OCI-LY3 (cell line): ENCODE results near the gene THRAP3.

Experiments
- H2AFZ ChIP-seq: fragments of 200-600, 300-600 bp; shearing (Covaris generic); 2 replicates; pipeline ENCODE4 v1.6.0; 2014; ENCODE audit warnings: antibody characterized with exemption, low read depth, low read length
- H3K27ac ChIP-seq: fragments of 200-600, 300-600 bp; sonication (generic); 2 replicates; pipeline ENCODE4 v1.5.1; 2014; ENCODE audit warnings: mild to moderate bottlenecking, low read length, moderate library complexity, mixed read lengths
- H3K27me3 ChIP-seq: fragments of 200-600, 300-600 bp; sonication (generic); 2 replicates; pipeline ENCODE4 v1.6.1; 2014; ENCODE audit warnings: low read depth, low read length, mixed read lengths
- H3K36me3 ChIP-seq: fragments of 200-600, 300-600 bp; sonication (generic); replicated peaks from 2 replicates; pipeline ENCODE3; 2014; ENCODE audit warnings: low read depth, low read length, mixed read lengths
- H3K4me1 ChIP-seq: fragments of 300-600, 200-600 bp; sonication (generic); 2 replicates; pipeline ENCODE4 v1.6.1; 2014; ENCODE audit warnings: low read length, mixed read lengths
- H3K4me2 ChIP-seq: fragments of 200-600, 300-600 bp; sonication (generic); 2 replicates; pipeline ENCODE4 v1.6.1; 2014; ENCODE audit warnings: low read length, mixed read lengths
- H3K4me3 ChIP-seq: fragments of 300-600, 200-600 bp; sonication (generic); 2 replicates; pipeline ENCODE4 v1.5.1; 2014; ENCODE audit warnings: antibody characterized with exemption, mild to moderate bottlenecking, low read length, moderate library complexity
- H3K79me2 ChIP-seq: fragments of 300-600, 200-600 bp; shearing (Covaris generic); 2 replicates; pipeline ENCODE4 v1.6.1; 2014; ENCODE audit warnings: mild to moderate bottlenecking, low read length, mixed read lengths
- H3K9ac ChIP-seq: fragments of 300-600, 200-600 bp; shearing (Covaris generic); 2 replicates; pipeline ENCODE4 v1.6.0; 2014; ENCODE audit warnings: mild to moderate bottlenecking, low read length, moderate library complexity
- H3K9me3 ChIP-seq: fragments of 200-600, 300-600 bp; shearing (Covaris generic); 2 replicates; pipeline ENCODE4 v1.6.1; 2014; ENCODE audit warnings: low read length, mixed read lengths; ENCODE audit not compliant: insufficient read depth
- H4K20me1 ChIP-seq: fragments of 200-600, 300-600 bp; sonication (generic); 2 replicates; pipeline ENCODE4 v1.6.1; 2016; ENCODE audit warnings: low read length, mixed read lengths; ENCODE audit not compliant: insufficient read depth
- CTCF ChIP-seq: fragments of 200-600, 300-600 bp; sonication (generic); IDR thresholded peaks from 2 replicates; pipeline ENCODE4 v1.5.1; 2014; ENCODE audit warnings: antibody characterized with exemption, low read length, low read depth
- EZH2phosphoT487 ChIP-seq: fragments of 200-600 bp; shearing (Covaris generic); IDR thresholded peaks from 2 replicates; pipeline ENCODE4 v1.6.1; 2018; ENCODE audit warnings: antibody characterized with exemption, mixed run types, low read depth

Gene THRAP3

GRCh38 chr1:36320767-36321118 is 96.5 kb downstream of the THRAP3 start:
- no peak overlapping the region for H3K9ac ChIP-seq
- H3K27me3 ChIP-seq = no peaks in the 10 kb centered on the region
- H3K4me1 ChIP-seq = no peaks in the 10 kb centered on the region
- no peaks in the 10 kb centered on the region for H3K9me3 ChIP-seq
- peaks cover 4% of the 10 kb centered on the region for H3K36me3 ChIP-seq
- TF ChIP-seq EZH2phosphoT487 (no peak), CTCF (no peak)
- H3K4me3 ChIP-seq = no peak overlapping the region
- H3K27ac ChIP-seq = no peak overlapping the region
- H2AFZ ChIP-seq = no peak overlapping the region
- H3K79me2 ChIP-seq = no peaks in the 10 kb centered on the region
- no peak overlapping the region for H3K4me2 ChIP-seq
- no peaks in the 10 kb centered on the region for H4K20me1 ChIP-seq

- Histone ChIP-seq H4K20me1 (no peaks in the 10 kb centered on the region), H3K9me3 (no peaks in the 10 kb centered on the region), H3K4me2 (no peak overlapping the region), H3K9ac (no peak overlapping the region), H3K27me3 (no peaks in the 10 kb centered on the region), H2AFZ (no peak overlapping the region), H3K79me2 (no peaks in the 10 kb centered on the region), H3K4me3 (no peak overlapping the region), H3K27ac (no peak overlapping the region), H3K36me3 (peaks cover 3% of the 10 kb centered on the region), H3K4me1 (no peaks in the 10 kb centered on the region)
- TF ChIP-seq EZH2phosphoT487 = no peak
These were observed 97.1 kb downstream of the THRAP3 start for GRCh38 chr1:36321119-36321951.

DNA sequence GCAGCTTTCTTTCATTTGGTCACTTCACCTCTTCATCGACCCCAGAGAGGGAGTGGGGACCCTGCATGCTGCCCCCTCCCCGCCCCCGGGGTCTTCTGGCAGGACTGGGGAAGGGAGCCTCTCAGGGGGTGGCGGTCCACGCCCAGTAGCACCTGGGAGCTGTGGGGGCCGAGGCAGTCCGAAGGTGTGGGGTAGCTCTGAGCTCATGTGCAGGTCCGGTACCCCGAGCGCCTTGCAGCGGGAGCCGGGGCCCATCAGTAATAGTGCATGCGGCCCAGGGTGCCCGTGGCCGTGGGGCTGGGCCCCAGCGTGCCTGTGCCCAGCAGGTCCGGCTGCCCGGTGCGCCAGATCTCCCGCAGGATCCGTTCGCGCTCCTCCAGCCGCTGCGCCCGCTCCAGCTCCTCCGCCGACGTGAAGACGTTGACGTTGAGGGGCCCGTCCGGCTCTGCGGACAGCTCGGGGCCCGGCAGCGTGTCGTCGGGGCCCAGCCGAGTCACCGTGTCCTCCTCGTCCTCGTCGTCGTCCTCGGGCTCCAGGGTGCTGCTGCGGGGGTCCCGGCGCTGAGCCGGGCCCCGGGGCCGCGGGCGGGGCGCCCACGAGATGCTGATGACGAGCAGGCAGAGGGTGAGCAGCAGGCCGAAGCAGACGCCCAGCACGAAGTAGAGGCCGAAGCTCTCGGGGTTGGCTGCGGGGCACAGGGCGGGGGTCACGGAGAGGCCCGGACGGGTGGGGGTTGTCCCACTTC is 98.0 kb downstream of the THRAP3 start:
- H3K9me3 ChIP-seq = no peaks in the 10 kb centered on the region

GRCh38 chr1:36322786-36323635 is 98.8 kb downstream of the THRAP3 start:
- Histone ChIP-seq H3K4me2 (peak overlapping the region; percentile 59), H3K9me3 (no peaks in the 10 kb centered on the region), H3K27me3 (no peaks in the 10 kb centered on the region), H3K4me3 (peak overlapping the region; percentile 64), H3K36me3 (no peaks in the 10 kb centered on the region), H3K79me2 (no peaks in the 10 kb centered on the region), H3K9ac (no peak overlapping the region; the same call in 1 of the 2 replicates), H3K4me1 (no peaks in the 10 kb centered on the region), H4K20me1 (no peaks in the 10 kb centered on the region), H3K27ac (no peak overlapping the region), H2AFZ (no peak overlapping the region)
- no peak for TF ChIP-seq EZH2phosphoT487
- TF ChIP-seq CTCF = no peak

More for the DNA sequence above, 98.0 kb downstream of the THRAP3 start:
- Histone ChIP-seq H3K4me1 (no peaks in the 10 kb centered on the region), H3K27ac (no peak overlapping the region), H2AFZ (no peak overlapping the region), H3K9ac (no peak overlapping the region), H3K4me3 (no peak overlapping the region), H3K27me3 (no peaks in the 10 kb centered on the region), H4K20me1 (no peaks in the 10 kb centered on the region), H3K36me3 (peaks cover under 1% of the 10 kb centered on the region), H3K4me2 (no peak overlapping the region), H3K79me2 (no peaks in the 10 kb centered on the region)
- TF ChIP-seq EZH2phosphoT487 (no peak), CTCF (no peak)
